Measurements from ENCODE around the gene SCNN1G. TPM values are rescaled to one million over a fixed set of nuclear protein-coding genes. Genes with fewer than 3 reads are reported as not detected.
A peak's percentile ranks its signal among the peaks of the same experiment; 100 is the strongest.

SCNN1G gene
- total and polyA plus RNA-seq, 8 donors, result 0.60 to 8.9 (median 3.8) TPM

DNA sequence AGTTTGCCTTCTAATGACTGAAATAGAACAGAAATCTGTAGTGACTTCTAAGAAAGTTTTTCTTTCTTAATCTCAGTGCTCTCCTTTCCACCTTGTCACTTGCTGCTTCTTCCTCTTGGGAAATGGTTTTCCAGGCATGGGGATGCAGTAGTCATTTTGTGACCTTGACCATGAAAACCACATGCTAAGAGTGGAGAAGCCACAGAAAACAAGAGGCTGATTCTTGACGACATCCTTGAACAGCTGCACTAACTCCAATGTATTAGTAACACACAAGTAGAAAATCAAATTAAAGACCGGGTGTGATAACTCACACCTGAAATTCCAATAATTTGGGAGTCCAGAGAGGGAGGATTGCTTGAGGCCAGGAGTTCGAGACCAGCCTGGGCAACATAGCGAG lies 17.8 kb upstream of the SCNN1G start:
- Histone ChIP-seq H3K27me3 (peaks cover 0 to 9% (median 3%) of the 10 kb centered on the region in 4 donors), H3K4me3 (no peak overlapping the region), H3K36me3 (no peaks in the 10 kb centered on the region), H3K9me3 (no peaks in the 10 kb centered on the region), H3K27ac (no peak overlapping the region), H3K4me1 (no peaks in the 10 kb centered on the region)
- intact Hi-C loops (cut with DNase I), result no loop called here
- 75 to 78% methylated on average over 4 of the region's 4 CpGs for WGBS, 2 donors
- FAIRE-seq (no peak), ATAC-seq (no peak), DNase-seq (no peak)
- TF ChIP-seq, protein P1, sequence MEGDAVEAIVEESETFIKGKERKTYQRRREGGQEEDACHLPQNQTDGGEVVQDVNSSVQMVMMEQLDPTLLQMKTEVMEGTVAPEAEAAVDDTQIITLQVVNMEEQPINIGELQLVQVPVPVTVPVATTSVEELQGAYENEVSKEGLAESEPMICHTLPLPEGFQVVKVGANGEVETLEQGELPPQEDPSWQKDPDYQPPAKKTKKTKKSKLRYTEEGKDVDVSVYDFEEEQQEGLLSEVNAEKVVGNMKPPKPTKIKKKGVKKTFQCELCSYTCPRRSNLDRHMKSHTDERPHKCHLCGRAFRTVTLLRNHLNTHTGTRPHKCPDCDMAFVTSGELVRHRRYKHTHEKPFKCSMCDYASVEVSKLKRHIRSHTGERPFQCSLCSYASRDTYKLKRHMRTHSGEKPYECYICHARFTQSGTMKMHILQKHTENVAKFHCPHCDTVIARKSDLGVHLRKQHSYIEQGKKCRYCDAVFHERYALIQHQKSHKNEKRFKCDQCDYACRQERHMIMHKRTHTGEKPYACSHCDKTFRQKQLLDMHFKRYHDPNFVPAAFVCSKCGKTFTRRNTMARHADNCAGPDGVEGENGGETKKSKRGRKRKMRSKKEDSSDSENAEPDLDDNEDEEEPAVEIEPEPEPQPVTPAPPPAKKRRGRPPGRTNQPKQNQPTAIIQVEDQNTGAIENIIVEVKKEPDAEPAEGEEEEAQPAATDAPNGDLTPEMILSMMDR (IDR thresholded peaks at IDR 0.05), result no peak

GRCh38 chr16:23172583-23172982 lies 10.0 kb upstream of the SCNN1G start:
- H3K9me3 ChIP-seq, result no peaks in the 10 kb centered on the region
- DNase-seq, result no peak
- TF ChIP-seq, protein P1 (IDR thresholded peaks at IDR 0.05), result no peak
- no peaks in the 10 kb centered on the region for H3K4me1 ChIP-seq
- intact Hi-C loops (cut with DNase I), result no loop called here
- no peak for ATAC-seq
- peaks cover 0 to under 1% (median under 1%) of the 10 kb centered on the region in 4 donors for H3K27me3 ChIP-seq
- H3K27ac ChIP-seq, result no peak overlapping the region
- H3K36me3 ChIP-seq, result no peaks in the 10 kb centered on the region
- WGBS, 2 donors, result 60 to 64% methylated on average over 7 of the region's 7 CpGs
- FAIRE-seq, result no peak
- H3K4me3 ChIP-seq, result no peak overlapping the region

GRCh38 chr16:23172994-23173393 lies 9.6 kb upstream of the SCNN1G start:
- Histone ChIP-seq H3K27me3 (no peaks in the 10 kb centered on the region), H3K9me3 (no peaks in the 10 kb centered on the region), H3K4me3 (no peak overlapping the region), H3K27ac (no peak overlapping the region), H3K36me3 (no peaks in the 10 kb centered on the region), H3K4me1 (no peaks in the 10 kb centered on the region)
- ATAC-seq (no peak), DNase-seq (no peak), FAIRE-seq (no peak)
- TF ChIP-seq, protein P1 (IDR thresholded peaks at IDR 0.05), result no peak
- intact Hi-C loops (cut with DNase I), result no loop called here
- 72 to 80% methylated on average over 3 of the region's 3 CpGs for WGBS, 2 donors

DNA sequence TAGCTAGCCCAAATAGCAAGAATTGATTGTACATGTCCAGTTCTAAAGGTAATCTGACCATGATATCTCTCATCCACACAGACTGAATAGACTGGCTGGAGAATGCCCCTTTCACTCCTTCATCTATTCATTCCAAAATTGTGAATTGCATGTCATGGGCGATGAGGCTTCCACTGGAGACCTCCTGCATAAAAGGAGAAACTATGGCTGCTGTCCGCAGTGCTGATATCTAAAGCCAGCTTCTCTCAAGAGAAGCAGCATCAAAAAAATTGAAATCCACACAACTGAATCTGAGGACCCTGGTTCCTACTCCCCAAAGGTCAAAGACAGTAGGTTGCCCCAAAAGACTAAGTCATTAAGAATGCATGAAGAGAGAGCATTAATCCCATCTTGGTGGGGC lies 7.9 kb upstream of the SCNN1G start:
- WGBS, 2 donors, result 30 to 41% methylated on average over 2 of the region's 2 CpGs
- H3K36me3 ChIP-seq, result no peaks in the 10 kb centered on the region
- no peak for DNase-seq

GRCh38 chr16:23175651-23176050 lies 6.9 kb upstream of the SCNN1G start:
- Histone ChIP-seq H3K9me3 (no peaks in the 10 kb centered on the region), H3K27me3 (no peaks in the 10 kb centered on the region), H3K4me1 (no peaks in the 10 kb centered on the region), H3K4me3 (no peak overlapping the region), H3K36me3 (no peaks in the 10 kb centered on the region), H3K27ac (no peak overlapping the region)
- intact Hi-C loops (cut with DNase I), result loop anchor here in 1 of 3 donors (5.0 kb wide), 1 partner anchor 257 kb away; no protein-coding TSS in a partner anchor
- DNase-seq (no peak), ATAC-seq (peak in 1 of 4 donors; percentile 27), FAIRE-seq (no peak)
- TF ChIP-seq, protein P1 (IDR thresholded peaks at IDR 0.05), result no peak

More for the DNA sequence above, 7.9 kb upstream of the SCNN1G start:
- Histone ChIP-seq H3K27me3 (no peaks in the 10 kb centered on the region), H3K4me1 (no peaks in the 10 kb centered on the region), H3K9me3 (no peaks in the 10 kb centered on the region), H3K27ac (no peak overlapping the region), H3K4me3 (no peak overlapping the region)
- FAIRE-seq, result no peak
- TF ChIP-seq, protein P1 (IDR thresholded peaks at IDR 0.05), result no peak
- ATAC-seq, result no peak
- intact Hi-C loops (cut with DNase I), result loop anchor here in 1 of 3 donors (5.0 kb wide), 1 partner anchor 258 kb away; no protein-coding TSS in a partner anchor

All from pancreas (tissue), 10 donors.